Brain microvascular endothelial cell (primary cell): ENCODE data around the gene FTHL17.

Source experiments
- DNase-seq: peaks from one replicate; pipeline ENCODE4 v3.0.0-alpha.2; 2020
- H3K27ac ChIP-seq: fragments of 250-450 bp; sonication (Bioruptor Pico); 2 replicates; pipeline ENCODE4 v1.5.1; 2020; ENCODE audit warnings: mild to moderate bottlenecking, moderate library complexity
- H3K27me3 ChIP-seq: fragments of 250-450 bp; sonication (Bioruptor Pico); replicated peaks from 2 replicates; pipeline ENCODE4 v1.5.1; 2020; ENCODE audit warnings: mild to moderate bottlenecking
- H3K36me3 ChIP-seq: fragments of 250-450 bp; sonication (Bioruptor Pico); replicated peaks from 2 replicates; pipeline ENCODE4 v1.5.1; 2020; ENCODE audit warnings: mild to moderate bottlenecking
- H3K4me3 ChIP-seq: 2 replicates; pipeline ENCODE4 v1.5.1; 2011; ENCODE audit warnings: low read depth, mild to moderate bottlenecking, control low read depth, low read length, moderate library complexity
- CTCF ChIP-seq: IDR thresholded peaks from 2 replicates; pipeline ENCODE4 v1.5.1; 2011; ENCODE audit warnings: low read depth, mild to moderate bottlenecking, moderate library complexity, low read length, control low read depth, inconsistent platforms; ENCODE audit errors: missing control alignments
- in situ Hi-C: cut with HindIII; loops from 2 replicates; pipeline ENCODE4 v1.10.0; 2017; ENCODE audit warnings: low sequenced_read_pairs, low pct_ligation_motif_present

The FTHL17 gene

GRCh38 chrX:31071725-31072124 is at the start of gene FTHL17:
Gene FTHL17, minus strand, starts transcription at chrX:31072041. Its CDS starts 88 bp downstream, at chrX:31071953.
- no peak for DNase-seq
- in situ Hi-C loops, result no loop called here
- no peak for TF ChIP-seq CTCF
- no peaks in the 10 kb centered on the region for H3K27me3 ChIP-seq
- no peaks in the 10 kb centered on the region for H3K36me3 ChIP-seq
- no peak within 1 kb of the TSS for H3K4me3 ChIP-seq
- no peak within 1 kb of the TSS for H3K27ac ChIP-seq

DNA sequence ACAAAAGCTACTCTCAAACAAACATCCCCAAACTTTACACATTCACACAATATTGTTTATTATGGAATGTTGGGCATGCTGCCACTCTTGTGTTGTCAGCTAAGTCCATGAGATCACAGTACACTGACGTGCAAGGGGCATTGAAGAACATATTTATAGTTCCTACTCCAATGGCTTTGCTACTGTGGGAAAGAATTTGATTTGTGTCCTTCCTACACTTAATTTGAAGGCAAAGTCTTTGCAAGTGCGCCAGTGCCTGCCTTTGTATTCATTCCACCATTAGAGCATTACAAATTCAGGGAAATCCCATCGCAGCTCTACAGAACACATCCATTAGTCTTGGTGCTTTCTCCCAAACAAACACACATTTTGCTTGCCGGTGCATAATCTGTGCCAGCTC is 45.4 kb upstream of the FTHL17 start:
- in situ Hi-C loops, result no loop called here
- H3K36me3 ChIP-seq, result no peaks in the 10 kb centered on the region
- TF ChIP-seq CTCF, result no peak
- H3K27ac ChIP-seq, result no peak overlapping the region
- DNase-seq, result no peak
- H3K4me3 ChIP-seq, result no peak overlapping the region
- H3K27me3 ChIP-seq, result no peaks in the 10 kb centered on the region

DNA sequence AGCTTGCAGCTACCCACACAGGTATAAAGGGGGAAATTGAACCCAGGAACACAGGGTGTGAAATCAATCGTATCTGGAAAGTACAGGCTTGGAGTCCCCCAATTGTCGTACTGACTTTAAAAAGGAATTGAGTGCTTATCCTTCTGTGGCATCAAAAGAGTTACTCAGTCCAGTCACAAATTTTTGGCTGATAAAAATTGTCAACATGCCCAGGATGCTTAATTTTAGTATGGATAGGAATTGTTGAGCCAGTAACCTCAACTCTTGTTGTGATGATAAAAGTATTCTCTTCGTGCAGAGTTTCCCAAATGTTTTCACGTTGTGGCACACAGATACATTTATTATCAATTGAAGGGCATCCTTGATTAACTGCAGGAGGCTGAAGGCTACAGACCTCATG is 43.6 kb upstream of the FTHL17 start:
- Histone ChIP-seq H3K36me3 (no peaks in the 10 kb centered on the region), H3K4me3 (no peak overlapping the region), H3K27me3 (no peaks in the 10 kb centered on the region), H3K27ac (no peak overlapping the region)
- no peak for TF ChIP-seq CTCF
- in situ Hi-C loops, result no loop called here
- no peak for DNase-seq

DNA sequence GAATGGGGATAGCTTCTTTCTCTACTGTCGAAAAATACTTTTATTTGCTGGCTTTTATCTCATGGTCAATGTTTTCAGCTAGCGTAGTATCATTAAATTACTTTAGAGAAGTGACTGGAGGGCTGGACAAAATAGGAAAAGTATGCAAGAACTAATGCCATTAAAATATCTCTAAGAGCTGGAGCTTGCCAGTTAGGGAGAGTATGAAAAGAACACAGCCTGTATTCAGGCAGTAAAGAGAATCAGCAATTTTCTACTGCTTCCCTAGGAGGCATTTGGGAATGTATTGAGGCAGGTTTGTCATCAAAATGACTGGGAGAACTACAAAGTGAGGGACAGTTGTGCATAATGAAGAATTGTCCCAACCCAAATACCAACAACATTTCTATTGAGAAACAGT is 43.0 kb upstream of the FTHL17 start:
- Histone ChIP-seq H3K36me3 (no peaks in the 10 kb centered on the region), H3K27me3 (no peaks in the 10 kb centered on the region), H3K27ac (no peak overlapping the region), H3K4me3 (no peak overlapping the region)
- no peak for DNase-seq
- in situ Hi-C loops, result no loop called here
- no peak for TF ChIP-seq CTCF

DNA sequence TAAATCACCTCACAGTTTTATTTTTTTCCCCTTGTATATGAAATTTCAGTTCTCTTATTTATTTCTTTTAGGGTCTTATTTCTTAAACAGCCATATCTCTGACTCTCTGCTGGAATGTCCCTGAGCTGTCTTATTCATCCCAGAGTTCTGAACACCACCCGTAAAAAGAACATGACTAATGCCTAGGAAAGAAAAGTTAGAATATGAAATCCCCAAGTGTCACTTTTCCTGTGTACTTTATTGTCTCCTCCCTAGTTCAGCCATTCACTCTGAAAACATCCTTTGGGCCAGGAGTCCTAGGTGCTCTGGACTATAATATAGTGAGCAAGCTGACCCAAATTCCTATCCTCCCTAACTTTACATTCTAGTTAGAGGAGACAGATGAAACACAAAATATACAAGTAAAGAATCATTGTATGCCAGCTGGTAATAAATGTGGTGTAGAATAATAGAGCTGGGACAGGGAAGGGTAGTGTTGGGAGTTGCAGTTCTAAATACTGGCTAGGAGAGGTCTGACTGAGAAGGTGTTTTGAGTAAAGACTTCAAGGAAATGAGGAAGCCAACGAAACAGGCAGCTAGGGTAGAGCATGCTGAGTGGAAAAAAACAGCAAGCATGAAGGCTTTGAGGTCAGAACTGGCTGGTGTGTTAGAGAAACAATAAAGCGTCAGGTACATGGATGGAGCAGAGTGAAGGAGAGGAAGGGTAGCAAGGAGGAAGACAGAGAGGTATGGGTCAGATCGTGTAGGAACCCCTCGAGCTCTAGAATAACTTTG is 40.6 kb upstream of the FTHL17 start:
- Histone ChIP-seq H3K4me3 (no peak overlapping the region), H3K27me3 (no peaks in the 10 kb centered on the region), H3K36me3 (no peaks in the 10 kb centered on the region), H3K27ac (no peak overlapping the region)
- no peak for TF ChIP-seq CTCF
- in situ Hi-C loops, result no loop called here
- DNase-seq, result no peak

DNA sequence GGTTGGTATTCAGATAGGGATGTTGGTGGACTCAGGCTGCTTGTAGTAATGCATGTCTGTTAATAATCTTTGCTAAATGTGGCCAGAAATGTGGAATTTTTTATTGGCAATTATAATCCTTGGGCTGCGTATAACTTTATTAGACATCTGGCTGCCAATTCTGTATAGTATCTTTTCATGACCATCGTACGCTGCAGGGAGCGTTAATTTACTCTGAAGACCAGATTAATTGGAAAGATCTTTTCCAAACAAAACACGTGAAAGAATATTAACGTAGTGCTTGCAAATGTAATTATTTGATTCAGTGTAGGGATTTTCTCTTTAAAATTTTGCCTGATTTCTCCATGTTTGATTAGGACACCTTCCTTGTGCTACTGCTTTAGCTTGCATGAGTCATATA is 38.8 kb upstream of the FTHL17 start:
- H3K27me3 ChIP-seq, result no peaks in the 10 kb centered on the region
- TF ChIP-seq CTCF, result no peak
- in situ Hi-C loops, result no loop called here

More for the DNA sequence above, 38.8 kb upstream of the FTHL17 start:
- Histone ChIP-seq H3K36me3 (no peaks in the 10 kb centered on the region), H3K27ac (no peak overlapping the region), H3K4me3 (no peak overlapping the region)
- DNase-seq, result no peak
